IMR-90 (cell line): ENCODE data around the gene FGGY. TPM values are rescaled to one million over a fixed set of nuclear protein-coding genes. Genes with fewer than 3 reads are reported as not detected.
A peak's percentile ranks its signal among the peaks of the same experiment; 100 is the strongest.

Source experiments
- ATAC-seq: fragments of 200-7000 bp; cut with Tn5 transposase; 2 replicates; pipeline ENCODE4 v1.9.1; 2020; ENCODE audit warnings: low read depth, mild to moderate bottlenecking, moderate library complexity
- BruUV-seq: library from RNA; stranded (reverse); fragments of 400-500 nt; replicated peaks from 2 replicates; lab custom pipeline; 2021; lab: Mats Ljungman, UMichigan
- CTCF ChIA-PET: fragments of 300-600 bp; formaldehyde crosslinking; extraction: SDS; loops from one replicate; lab custom pipeline; 2021; ENCODE audit warnings: antibody characterized with exemption; lab: Yijun Ruan, JAX
- POLR2A ChIA-PET: fragments of 300-600 bp; sonication (Branson Sonifier 250); formaldehyde crosslinking; loops from one replicate; lab custom pipeline; 2022; ENCODE audit warnings: antibody characterized with exemption; ENCODE audit not compliant: unreplicated experiment; lab: Charles Lee
- DNase-seq: peaks from one replicate; pipeline ENCODE4 v3.0.0; 2013
- H2AFZ ChIP-seq: replicated peaks from 2 replicates; pipeline ENCODE3; 2013; ENCODE audit warnings: low read length, mild to moderate bottlenecking; ENCODE audit not compliant: poor library complexity
- H2AK5ac ChIP-seq: 2 replicates; pipeline ENCODE4 v1.6.1; 2013; ENCODE audit warnings: low read depth, low read length, inconsistent platforms
- H2AK9ac ChIP-seq: replicated peaks from 2 replicates; pipeline ENCODE3; 2013; ENCODE audit warnings: mild to moderate bottlenecking, low read depth, low read length, moderate library complexity; ENCODE audit not compliant: poor library complexity
- H2BK120ac ChIP-seq: 2 replicates; pipeline ENCODE4 v1.6.1; 2013; ENCODE audit warnings: low read depth, low read length, inconsistent platforms
- H2BK15ac ChIP-seq: 3 replicates; pipeline ENCODE4 v1.6.1; 2013; ENCODE audit warnings: low read depth, low read length, inconsistent platforms
- H2BK20ac ChIP-seq: 2 replicates; pipeline ENCODE4 v1.6.1; 2013; ENCODE audit warnings: low read depth, mild to moderate bottlenecking, inconsistent platforms, low read length, moderate library complexity
- H2BK5ac ChIP-seq: 2 replicates; pipeline ENCODE4 v1.6.1; 2013; ENCODE audit warnings: mild to moderate bottlenecking, low read depth, low read length, inconsistent platforms; ENCODE audit not compliant: poor library complexity, severe bottlenecking
- H3K14ac ChIP-seq: replicated peaks from 2 replicates; pipeline ENCODE4 v1.6.1; 2013; ENCODE audit warnings: low read depth, low read length, inconsistent platforms
- H3K18ac ChIP-seq: 2 replicates; pipeline ENCODE4 v1.6.1; 2013; ENCODE audit warnings: low read depth, low read length, control low read depth
- H3K23ac ChIP-seq: 2 replicates; pipeline ENCODE4 v1.6.1; 2013; ENCODE audit warnings: low read depth, low read length, inconsistent platforms
- H3K27ac ChIP-seq: 2 replicates; pipeline ENCODE4 v1.5.1; 2013; ENCODE audit warnings: mild to moderate bottlenecking, control low read depth, low read length; ENCODE audit not compliant: insufficient read depth
- H3K27me3 ChIP-seq: 2 replicates; pipeline ENCODE4 v1.6.1; 2013; ENCODE audit warnings: low read length; ENCODE audit not compliant: control insufficient read depth, insufficient read depth
- H3K36me3 ChIP-seq: 2 replicates; pipeline ENCODE4 v1.6.1; 2013; ENCODE audit warnings: low read length, mixed read lengths; ENCODE audit not compliant: control insufficient read depth, insufficient read depth
- H3K4ac ChIP-seq: 2 replicates; pipeline ENCODE4 v1.6.1; 2013; ENCODE audit warnings: low read depth, low read length, inconsistent platforms
- H3K4me1 ChIP-seq: 2 replicates; pipeline ENCODE4 v1.6.1; 2013; ENCODE audit warnings: low read length, mixed read lengths; ENCODE audit not compliant: control insufficient read depth, insufficient read depth
- H3K4me2 ChIP-seq: 2 replicates; pipeline ENCODE4 v1.6.1; 2013; ENCODE audit warnings: low read depth, mild to moderate bottlenecking, control low read depth, low read length, moderate library complexity
- H3K4me3 ChIP-seq: 2 replicates; pipeline ENCODE4 v1.5.1; 2013; ENCODE audit warnings: low read depth, mild to moderate bottlenecking, control low read depth, low read length, moderate library complexity; ENCODE audit not compliant: insufficient read depth
- H3K56ac ChIP-seq: 2 replicates; pipeline ENCODE4 v1.6.1; 2013; ENCODE audit warnings: low read length, inconsistent platforms; ENCODE audit not compliant: insufficient read depth; ENCODE audit errors: extremely low read depth
- H3K79me1 ChIP-seq, 2 experiments: 2 replicates each; pipeline ENCODE4 v1.6.1; 2013; ENCODE audit warnings: low read length in 2 of 2, inconsistent platforms in 1 of 2, low read depth in 1 of 2
- H3K9ac ChIP-seq: 2 replicates; pipeline ENCODE4 v1.6.1; 2013; ENCODE audit warnings: low read depth, low read length, control low read depth
- H3K9me1 ChIP-seq: 2 replicates; pipeline ENCODE4 v1.6.1; 2013; ENCODE audit warnings: low read length, inconsistent platforms; ENCODE audit not compliant: insufficient read depth
- H3K9me3 ChIP-seq: 2 replicates; pipeline ENCODE4 v1.6.1; 2013; ENCODE audit warnings: low read length; ENCODE audit not compliant: control insufficient read depth, insufficient read depth
- H4K20me1 ChIP-seq: 2 replicates; pipeline ENCODE4 v1.6.1; 2013; ENCODE audit warnings: low read length, inconsistent platforms; ENCODE audit not compliant: insufficient read depth
- H4K5ac ChIP-seq: 2 replicates; pipeline ENCODE4 v1.6.1; 2013; ENCODE audit warnings: mild to moderate bottlenecking, low read depth, low read length, control low read depth
- H4K8ac ChIP-seq, 2 experiments: 2 replicates each; pipeline ENCODE4 v1.6.1; 2013; ENCODE audit warnings: low read depth in 2 of 2, low read length in 2 of 2, control low read depth in 1 of 2, inconsistent platforms in 1 of 2
- H4K91ac ChIP-seq: 2 replicates; pipeline ENCODE4 v1.6.1; 2013; ENCODE audit warnings: low read depth, low read length, inconsistent platforms; ENCODE audit not compliant: insufficient read depth
- BHLHE40 ChIP-seq: fragments of 150-350 bp; IDR thresholded peaks from 2 replicates; pipeline ENCODE4 v1.6.1; 2016; ENCODE audit warnings: mild to moderate bottlenecking, low read depth, low read length
- CEBPB ChIP-seq: IDR thresholded peaks from 2 replicates; pipeline ENCODE4 v1.6.1; 2012; ENCODE audit warnings: low read depth, low read length, improper control_type of control experiment
- CHD1 ChIP-seq: IDR thresholded peaks from 2 replicates; pipeline ENCODE4 v1.6.1; 2012; ENCODE audit warnings: low read depth, low read length, improper control_type of control experiment
- CTCF ChIP-seq: conservative IDR thresholded peaks from 2 replicates; pipeline ENCODE4 v1.5.1; 2012; ENCODE audit warnings: mild to moderate bottlenecking, low read depth, low read length, improper control_type of control experiment
- ELK1 ChIP-seq: fragments of 150-350 bp; IDR thresholded peaks from 2 replicates; pipeline ENCODE4 v1.6.1; 2016; ENCODE audit warnings: low read depth, mild to moderate bottlenecking, low read length, moderate library complexity, borderline replicate concordance
- FOS ChIP-seq: fragments of 150-350 bp; IDR thresholded peaks from 2 replicates; pipeline ENCODE4 v1.6.1; 2016; ENCODE audit warnings: low read depth, low read length
- MAFK ChIP-seq: IDR thresholded peaks from 2 replicates; pipeline ENCODE4 v1.6.1; 2012; ENCODE audit warnings: low read depth, low read length, improper control_type of control experiment
- MAZ ChIP-seq: IDR thresholded peaks from 2 replicates; pipeline ENCODE4 v1.6.1; 2012; ENCODE audit warnings: low read depth, mild to moderate bottlenecking, low read length, improper control_type of control experiment, moderate library complexity, borderline replicate concordance
- MXI1 ChIP-seq: IDR thresholded peaks from 2 replicates; pipeline ENCODE4 v1.6.1; 2012; ENCODE audit warnings: low read depth, mild to moderate bottlenecking, low read length, moderate library complexity, borderline replicate concordance
- NFE2L2 ChIP-seq: fragments of 150-350 bp; IDR thresholded peaks from 2 replicates; pipeline ENCODE4 v1.6.1; 2016; ENCODE audit warnings: low read depth, mild to moderate bottlenecking, low read length
- POLR2A ChIP-seq: IDR thresholded peaks from 2 replicates; pipeline ENCODE4 v1.6.1; 2012; ENCODE audit warnings: mild to moderate bottlenecking, low read depth, low read length
- RAD21 ChIP-seq: IDR thresholded peaks from 2 replicates; pipeline ENCODE4 v1.6.1; 2012; ENCODE audit warnings: low read length, improper control_type of control experiment
- RCOR1 ChIP-seq: IDR thresholded peaks from 2 replicates; pipeline ENCODE4 v1.6.1; 2012; ENCODE audit warnings: mild to moderate bottlenecking, low read length, improper control_type of control experiment; ENCODE audit not compliant: insufficient replicate concordance
- RFX5 ChIP-seq: IDR thresholded peaks from 2 replicates; pipeline ENCODE4 v1.8.0; 2012; ENCODE audit warnings: low read depth, mild to moderate bottlenecking, low read length, moderate library complexity
- SMC3 ChIP-seq: fragments of 150-350 bp; IDR thresholded peaks from 2 replicates; pipeline ENCODE4 v1.6.1; 2016; ENCODE audit warnings: low read depth, mild to moderate bottlenecking, antibody characterized with exemption, low read length, moderate library complexity
- USF2 ChIP-seq: fragments of 150-350 bp; IDR thresholded peaks from 2 replicates; pipeline ENCODE4 v1.6.1; 2017; ENCODE audit warnings: mild to moderate bottlenecking, antibody characterized with exemption, low read length, low read depth
- WGBS, 2 experiments: methylation state at CpG; one replicate each; pipeline versions ENCODE4 v1.1.5 to v1.1.7; 2013; ENCODE audit warnings: missing lambda C conversion rate in 2 of 2; ENCODE audit not compliant: insufficient read length in 1 of 2; ENCODE audit errors: extremely low coverage in 2 of 2; 5-methylcytosine and 5-hydroxymethylcytosine counted together
- dilution Hi-C: fragments of 300-500 bp; cut with HindIII; formaldehyde crosslinking; loops from one replicate; pipeline ENCODE4 v1.14.3; 2018; ENCODE audit warnings: low sequenced_read_pairs; ENCODE audit not compliant: unreplicated experiment
- in situ Hi-C: fragments of 300-500 bp; cut with MboI; formaldehyde crosslinking; loops from 3 replicates; pipeline ENCODE4 v1.14.3; 2019; ENCODE audit warnings: low sequenced_read_pairs, inconsistent platforms, mixed read lengths
- intact Hi-C: fragments of 100-400 bp; cut with micrococcal nuclease; formaldehyde crosslinking; loops from 2 replicates; pipeline ENCODE4 v1.10.0; 2022
- polyA plus RNA-seq, 3 experiments: library from polyadenylated mRNA; depleted of rRNA; stranded (reverse); fragments of >200 nt; gene quantifications; 2 replicates each; pipeline ENCODE4 v1.2.3, GENCODE V29; 2012; ENCODE audit warnings: low replicate concordance in 1 of 3
- total RNA-seq: library from RNA; depleted of rRNA; stranded (reverse); fragments of >200 nt; gene quantifications from 2 replicates; pipeline ENCODE4 v1.2.3, GENCODE V29; 2012

FGGY gene
- total and polyA plus RNA-seq, 2 of the 4 experiments (the other 2 are of a cell fraction) = 5.6 to 14.0 TPM

- ChIA-PET CTCF (interaction anchor here (0.6 to 0.9 kb wide), 3 partner anchors 20 to 298 kb away, joined by 3 read pairs; no protein-coding TSS in a partner anchor), POLR2A (no interaction called here)
- no peaks in the 10 kb centered on the region for H3K36me3 ChIP-seq
- no peak overlapping the region; the same call in 1 of the 2 replicates for H3K14ac ChIP-seq
- H3K9me1 ChIP-seq = no peaks in the 10 kb centered on the region; the same call in 1 of the 2 replicates
- H3K4me1 ChIP-seq = peaks cover 6% of the 10 kb centered on the region; the same call in 1 of the 2 replicates
- H3K56ac ChIP-seq = no peak overlapping the region
- no peak overlapping the region for H2BK5ac ChIP-seq
- peak; percentile 31 for ATAC-seq
- H2BK15ac ChIP-seq = no peak overlapping the region
- H4K5ac ChIP-seq = no peak overlapping the region
- in situ Hi-C loops = no loop called here
- H3K27ac ChIP-seq = no peak overlapping the region
- H3K23ac ChIP-seq = 0 out of 2 replicates have a peak overlapping the region, but pooled peaks have one; percentile 37
- no peak overlapping the region for H3K4me3 ChIP-seq
- H4K20me1 ChIP-seq = no peaks in the 10 kb centered on the region
- no peak overlapping the region for H2AK9ac ChIP-seq
- H3K27me3 ChIP-seq = no peaks in the 10 kb centered on the region
- peak overlapping the region; percentile 42; the same call in 1 of the 2 replicates for H2BK20ac ChIP-seq
- dilution Hi-C loops = no loop called here
- no peak overlapping the region for H3K9ac ChIP-seq
- DNase-seq = peak; percentile 43
- H2AFZ ChIP-seq = peak overlapping the region; percentile 40
- no peak overlapping the region for H2AK5ac ChIP-seq
- WGBS, 2 experiments = 80% methylated on average over 1 of the region's 3 CpGs; no CpG with 5 or more reads in 1 of the 2 experiments
- H4K91ac ChIP-seq = no peak overlapping the region
- H3K9me3 ChIP-seq = peaks cover 3% of the 10 kb centered on the region
- intact Hi-C loops = loop anchor here (10.0 kb wide), 1 partner anchor 184 kb away; no protein-coding TSS in a partner anchor
- no peak overlapping the region; the same call in 1 of the 2 replicates for H3K4me2 ChIP-seq
- peak overlapping the region; percentile 20; the same call in 1 of the 2 replicates for H3K4ac ChIP-seq
- H2BK120ac ChIP-seq = 0 out of 2 replicates have a peak overlapping the region, but pooled peaks have one; percentile 18
- H4K8ac ChIP-seq = peak overlapping the region in 1 of 2 experiments; percentile 17; a peak in 1 of 4 replicates
- TF ChIP-seq CEBPB (no peak), SMC3 (no peak), USF2 (no peak), MAZ (no peak), BHLHE40 (no peak), NFE2L2 (no peak), FOS (no peak), MXI1 (no peak), RFX5 (no peak), CHD1 (no peak), RAD21 (no peak), ELK1 (no peak), MAFK (no peak), RCOR1 (no peak), POLR2A (no peak), CTCF (no peak)
- no peak overlapping the region for H3K18ac ChIP-seq
- H3K79me1 ChIP-seq = no peaks in the 10 kb centered on the region
- BruUV-seq = no TSS peak
Measured at GRCh38 chr1:59570524-59570923, 273.6 kb downstream of the FGGY start.
